HPDE6-E6E7 (cell line): ENCODE results near the gene COL27A1.
"Not testable (repeated sequence)": the region's sequence is repeated elsewhere in the genome, so short reads cannot be mapped to it uniquely, and the experiment has no call there.

Experiments used
- DNase-seq: peaks from one replicate; pipeline ENCODE4 v3.0.0; 2011; ENCODE audit warnings: missing footprints; ENCODE audit errors: extremely low spot score

Gene COL27A1

GRCh38 chr9:114303977-114304376, 148.6 kb downstream of the COL27A1 start:
- no peak for DNase-seq

DNA sequence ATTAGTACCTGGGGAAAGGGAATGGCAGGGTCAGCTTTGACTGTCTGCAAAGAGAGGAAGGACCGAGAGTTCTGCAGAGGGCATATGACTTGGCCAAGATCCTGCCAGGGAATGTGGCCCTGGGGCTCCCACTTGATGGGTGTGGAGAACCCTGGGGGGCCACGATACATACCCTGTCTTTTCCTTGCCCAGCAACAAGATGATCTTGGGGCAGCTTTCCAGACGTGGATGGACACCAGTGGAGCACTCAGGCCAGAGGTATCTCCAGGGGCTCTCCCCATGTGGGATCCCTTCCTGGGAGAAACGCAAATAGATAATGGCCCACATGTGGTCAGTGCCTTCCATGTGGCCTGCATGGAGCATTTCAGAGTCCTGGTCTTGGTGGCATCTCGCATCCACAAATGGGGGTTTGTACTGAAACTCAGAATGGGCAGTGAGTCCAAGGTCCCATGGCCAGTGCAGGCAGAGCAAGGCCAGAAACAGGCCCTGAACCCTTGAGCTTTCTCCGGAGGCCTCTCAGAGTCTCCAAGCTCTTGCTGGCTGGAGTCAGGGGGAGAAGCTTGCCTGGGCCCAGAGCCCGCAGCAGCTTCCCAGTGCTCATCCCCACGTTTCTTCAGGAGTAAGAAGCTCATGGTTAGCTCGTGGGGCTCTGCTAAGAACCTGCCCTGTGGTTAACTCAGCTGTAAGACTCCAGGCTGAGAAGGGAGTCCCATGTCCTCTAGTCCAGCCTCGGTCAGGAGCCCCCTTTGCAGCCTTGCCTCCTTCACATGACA, 149.3 kb downstream of the COL27A1 start:
- no peak for DNase-seq

DNA sequence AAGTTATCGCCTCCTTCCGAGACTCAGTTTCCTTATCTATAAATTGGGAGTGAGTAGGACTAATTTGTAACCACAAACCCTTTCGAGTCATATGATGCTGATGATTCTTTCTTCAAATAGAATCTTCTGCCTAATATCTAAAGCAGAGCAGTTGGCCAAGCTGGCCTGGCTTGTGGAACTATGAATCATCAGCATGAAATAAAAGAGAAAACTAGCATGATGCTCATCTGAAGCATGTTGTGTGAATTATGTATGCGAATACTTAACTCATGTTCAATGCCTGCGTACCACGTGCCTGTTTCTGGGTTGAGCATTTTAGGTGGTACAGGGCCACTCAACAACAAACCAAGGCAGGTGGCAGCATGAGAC, 152.5 kb downstream of the COL27A1 start:
- no peak for DNase-seq

GRCh38 chr9:114308361-114308950, 153.1 kb downstream of the COL27A1 start:
- DNase-seq = no peak

DNA sequence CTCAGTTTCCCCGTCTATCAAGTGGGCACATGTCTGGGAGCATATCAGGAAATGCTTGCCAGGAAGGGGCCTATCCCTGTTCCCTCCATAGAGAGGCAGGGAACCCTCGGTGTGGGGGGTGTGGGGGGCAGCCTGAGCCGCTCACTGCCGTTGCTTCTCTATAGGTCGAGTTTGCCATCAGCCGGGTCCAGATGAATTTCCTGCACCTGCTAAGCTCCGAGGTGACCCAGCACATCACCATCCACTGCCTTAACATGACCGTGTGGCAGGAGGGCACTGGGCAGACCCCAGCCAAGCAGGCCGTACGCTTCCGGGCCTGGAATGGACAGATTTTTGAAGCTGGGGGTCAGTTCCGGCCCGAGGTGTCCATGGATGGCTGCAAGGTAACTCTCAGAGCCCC, 153.8 kb downstream of the COL27A1 start:
- DNase-seq = no peak

- DNase-seq = no peak
Observed at GRCh38 chr9:114310471-114311450, 155.4 kb downstream of the COL27A1 start.

DNA sequence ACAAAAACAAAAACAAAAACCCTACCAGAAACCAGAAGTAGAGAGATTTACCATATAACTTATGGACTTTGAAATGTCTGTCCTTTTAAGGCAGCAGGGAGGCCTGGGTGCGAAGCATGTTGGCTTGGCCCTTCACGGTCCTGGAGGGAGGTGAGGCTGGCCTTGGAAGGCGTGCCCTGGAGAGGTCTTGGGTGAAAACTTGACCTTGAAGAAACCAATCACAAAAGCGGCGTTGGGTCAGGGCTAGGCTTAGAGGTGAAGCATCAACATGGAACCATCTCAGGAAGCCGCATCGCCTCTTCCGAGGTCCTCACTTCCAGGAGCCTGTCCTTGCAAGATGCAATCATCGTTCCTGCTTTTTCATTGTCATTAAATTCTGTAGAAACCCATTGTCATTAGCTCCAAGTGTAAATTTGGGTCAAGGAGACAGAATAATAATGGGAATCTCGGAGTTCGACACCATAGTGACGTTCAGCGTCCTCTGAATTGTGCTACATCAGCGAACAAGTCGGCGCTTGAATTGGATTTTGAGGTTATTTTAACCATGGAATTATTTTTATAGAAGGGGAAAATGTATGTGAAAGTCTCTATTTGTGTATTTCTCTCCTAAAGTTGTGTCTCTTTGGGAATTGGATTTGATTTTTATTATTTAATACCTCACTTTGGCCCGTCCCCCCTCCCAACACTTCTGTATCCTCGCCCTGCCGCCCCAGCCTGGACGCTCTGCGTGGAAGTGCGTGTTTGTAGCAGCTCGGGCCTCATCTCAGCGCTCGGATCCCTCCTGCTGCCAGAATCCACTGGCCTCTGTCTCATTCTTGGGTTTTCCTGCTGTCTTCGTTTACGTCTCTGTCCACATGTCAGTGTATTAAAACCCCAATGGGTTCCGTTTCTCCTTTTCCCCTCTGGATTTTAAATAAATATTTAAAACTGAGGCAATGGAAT, 156.5 kb downstream of the COL27A1 start:
- no peak for DNase-seq

DNA sequence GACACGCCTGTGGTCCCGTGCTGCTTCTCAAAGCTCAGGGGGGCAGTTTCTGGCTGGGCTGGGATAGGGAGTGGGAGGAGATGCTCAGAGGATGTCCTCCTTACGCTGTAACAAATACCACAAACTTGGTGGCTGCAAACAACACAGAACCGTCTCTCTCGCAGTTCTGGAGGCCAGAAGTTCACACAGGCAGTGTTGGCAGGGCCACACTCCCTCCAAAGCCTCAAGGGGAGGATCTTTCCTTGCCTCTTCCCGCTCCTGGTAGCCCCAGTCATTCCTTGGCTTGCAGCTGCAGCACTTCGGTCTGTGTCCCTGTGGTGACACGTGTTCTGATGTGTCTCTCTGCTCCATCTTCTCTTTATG, 157.2 kb downstream of the COL27A1 start:
- no peak for DNase-seq

DNA sequence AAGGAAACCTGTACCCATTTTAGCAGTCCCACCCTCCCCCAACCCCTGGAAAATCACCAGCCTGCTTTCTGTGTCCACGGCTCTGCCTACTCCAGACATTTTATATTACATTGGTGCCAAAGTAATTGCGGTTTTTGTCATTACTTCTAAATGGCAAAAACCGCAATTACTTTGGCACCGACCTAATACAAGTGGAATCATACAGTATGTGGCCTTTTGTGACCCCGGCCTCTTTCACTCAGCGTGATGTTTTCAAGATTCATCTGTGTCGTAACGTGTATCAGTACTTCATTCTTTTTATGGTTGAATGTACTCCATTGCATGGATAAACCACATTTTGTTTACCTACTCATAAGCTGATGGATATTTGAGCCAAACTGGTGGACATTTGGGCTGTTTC, 157.8 kb downstream of the COL27A1 start:
- DNase-seq = no peak

- DNase-seq = no peak
Observed at GRCh38 chr9:114314256-114314867, 159.0 kb downstream of the COL27A1 start.

- DNase-seq = no peak
Observed at GRCh38 chr9:114314881-114315722, 159.8 kb downstream of the COL27A1 start.

DNA sequence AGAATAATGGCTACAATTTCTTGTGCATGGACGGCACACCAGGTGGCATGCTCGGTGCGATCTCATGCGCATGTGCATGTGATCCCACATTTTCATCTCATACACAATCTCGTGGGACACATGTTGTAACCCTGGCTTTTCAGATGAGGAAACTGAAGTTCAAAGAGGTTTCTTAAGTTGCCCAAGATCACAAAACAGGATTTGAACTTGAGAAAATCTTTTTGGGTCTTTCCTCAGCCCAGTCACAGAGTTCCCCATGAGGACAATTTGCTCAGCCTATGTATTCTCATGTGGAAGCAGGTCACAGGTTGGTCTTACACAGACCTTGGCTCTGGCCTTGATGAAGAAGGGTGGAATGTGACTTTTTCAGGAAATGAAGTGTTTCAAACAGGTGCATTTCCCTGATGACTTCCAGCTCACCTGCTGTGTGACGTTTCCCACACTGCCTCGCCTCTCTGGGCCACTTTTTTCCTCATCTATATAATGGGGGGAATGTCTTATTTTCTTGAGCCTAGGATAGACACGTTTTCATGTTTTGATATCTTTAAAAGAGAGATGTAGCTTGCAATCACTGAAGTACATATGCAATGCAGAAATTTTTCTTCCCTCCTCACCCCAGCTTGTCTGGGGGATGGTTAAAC, 160.5 kb downstream of the COL27A1 start:
- no peak for DNase-seq

DNA sequence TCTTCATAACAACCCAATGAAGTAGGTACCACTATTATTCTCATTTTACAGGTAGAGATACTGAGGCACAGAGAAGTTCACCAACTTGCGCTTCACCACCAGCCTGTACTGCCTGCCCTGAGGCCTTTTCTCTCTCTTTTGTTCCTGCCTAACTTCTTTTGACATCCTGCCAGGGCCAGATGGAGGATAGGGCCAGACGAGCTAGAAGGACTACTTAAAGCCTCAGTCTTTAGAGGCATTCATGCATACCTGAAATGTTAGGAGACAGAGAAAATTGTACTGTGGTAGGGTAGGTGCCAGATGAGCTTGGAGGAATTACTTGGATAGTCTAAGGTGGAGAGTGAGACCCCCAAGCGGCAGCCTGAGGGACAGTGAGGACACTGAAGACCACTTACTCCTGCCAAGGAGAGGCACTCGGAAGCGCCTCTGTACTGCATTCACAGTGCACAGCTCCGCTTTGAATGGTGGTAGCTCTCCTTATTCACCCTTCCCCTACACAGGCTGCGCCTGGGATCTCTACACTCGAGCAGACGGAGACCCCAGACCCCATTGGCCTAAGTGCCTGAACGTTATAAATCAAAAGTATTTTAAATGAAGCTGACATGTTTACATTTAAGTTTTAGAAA, 161.4 kb downstream of the COL27A1 start:
- DNase-seq = no peak

- DNase-seq = no peak
Observed at GRCh38 chr9:114317665-114318357, 162.5 kb downstream of the COL27A1 start.

- no peak for DNase-seq
Observed at GRCh38 chr9:114318416-114318815, 163.1 kb downstream of the COL27A1 start.

- no peak for DNase-seq
Observed at GRCh38 chr9:114319147-114319546, 163.8 kb downstream of the COL27A1 start.

- not testable (repeated sequence) for DNase-seq
Observed at GRCh38 chr9:114320710-114321109, 165.4 kb downstream of the COL27A1 start.

DNA sequence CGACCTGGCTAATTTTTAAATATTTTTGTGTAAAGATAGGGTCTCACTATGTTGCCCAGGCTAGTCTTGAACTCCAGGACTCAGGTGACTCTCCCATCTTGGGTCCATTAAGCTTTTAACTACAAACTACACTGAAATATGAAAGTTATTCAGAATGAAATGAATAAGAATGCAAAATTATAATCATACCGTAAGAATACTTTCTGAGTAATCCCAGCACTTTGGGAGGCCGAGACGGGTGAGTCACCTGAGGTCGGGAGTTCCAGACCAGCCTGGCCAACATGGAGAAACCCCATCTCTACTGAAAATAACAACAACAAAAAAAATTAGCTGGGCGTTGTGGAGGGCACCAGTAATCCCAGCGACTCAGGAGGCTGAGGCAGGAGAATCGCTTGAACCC, 166.4 kb downstream of the COL27A1 start:
- DNase-seq = no peak
